Measurements from ENCODE around the gene PIWIL4. TPM values are rescaled to one million over a fixed set of nuclear protein-coding genes. Genes with fewer than 3 reads are reported as not detected.
A peak's percentile ranks its signal among the peaks of the same experiment; 100 is the strongest.
"Not testable (repeated sequence)": the region's sequence is repeated elsewhere in the genome, so short reads cannot be mapped to it uniquely, and the experiment has no call there.

Gene PIWIL4
- total RNA-seq, 1 donor from 2014 or later = 0.80 TPM

DNA sequence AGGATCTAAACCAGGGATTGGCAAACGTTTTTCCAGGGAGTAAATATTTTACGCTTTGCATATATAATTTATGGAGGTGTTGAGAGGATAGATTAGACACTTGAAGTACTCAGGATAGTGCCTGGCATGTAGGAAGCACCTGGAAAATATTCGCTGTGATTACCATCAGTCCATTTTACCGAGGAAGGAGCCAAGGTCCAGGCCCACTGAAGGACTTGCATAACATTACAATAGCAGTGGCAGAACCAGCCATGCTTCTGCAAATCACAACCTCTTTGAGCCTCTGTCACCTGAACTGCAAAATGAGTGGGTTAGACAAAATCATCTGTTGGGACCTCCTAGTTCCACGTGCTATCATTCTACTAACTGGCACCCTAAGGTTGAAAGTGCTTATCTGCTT lies 18.0 kb upstream of the PIWIL4 start:
- no peak for ATAC-seq

DNA sequence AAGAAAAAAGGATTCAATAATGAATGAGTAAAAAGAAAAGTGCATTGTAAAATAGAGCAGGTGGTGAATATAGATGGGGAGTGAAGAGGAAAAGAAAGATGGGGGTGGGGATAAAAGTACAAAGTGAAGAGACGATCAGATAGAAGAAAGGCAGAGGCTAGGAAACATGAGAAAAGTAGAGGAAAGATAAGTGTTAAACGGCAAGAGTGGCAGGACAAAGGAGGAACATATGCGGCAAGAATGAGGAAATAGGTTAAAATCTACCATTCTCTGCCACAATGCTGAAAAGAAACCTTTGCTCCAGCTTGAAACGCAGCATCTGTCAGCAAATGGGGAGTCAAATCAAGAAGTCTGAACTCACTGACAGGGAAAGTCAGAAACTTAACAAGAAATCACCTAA lies 16.7 kb upstream of the PIWIL4 start:
- ATAC-seq = no peak

- ATAC-seq = no peak
These were observed 13.2 kb upstream of the PIWIL4 start for GRCh38 chr11:94553938-94554337.

GRCh38 chr11:94555752-94556329 lies 11.3 kb upstream of the PIWIL4 start:
- not testable (repeated sequence) for ATAC-seq

GRCh38 chr11:94557421-94557820 lies 9.7 kb upstream of the PIWIL4 start:
- no peak for ATAC-seq

- no peak for ATAC-seq
These were observed 9.2 kb upstream of the PIWIL4 start for GRCh38 chr11:94557992-94558391.

DNA sequence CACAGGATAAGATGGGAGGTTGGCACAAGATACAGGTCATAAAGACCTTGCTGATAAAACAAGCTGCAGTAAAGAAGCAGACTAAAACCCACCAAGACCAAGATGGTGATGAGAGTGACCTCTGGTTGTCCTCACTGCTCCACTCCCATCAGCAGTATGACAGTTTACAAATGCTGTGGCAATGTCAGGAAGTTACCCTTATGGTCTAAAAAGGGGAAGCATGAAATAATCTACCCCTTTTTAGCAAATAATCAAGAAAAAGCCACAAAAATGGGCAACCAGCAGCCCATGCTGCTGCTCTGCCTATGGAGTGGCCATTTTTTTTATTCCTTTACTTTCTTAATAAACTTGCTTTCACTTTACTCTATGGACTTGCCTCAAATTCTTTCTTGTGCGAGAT lies 8.7 kb upstream of the PIWIL4 start:
- no peak for ATAC-seq

- ATAC-seq = no peak
These were observed 8.2 kb upstream of the PIWIL4 start for GRCh38 chr11:94558932-94559331.

DNA sequence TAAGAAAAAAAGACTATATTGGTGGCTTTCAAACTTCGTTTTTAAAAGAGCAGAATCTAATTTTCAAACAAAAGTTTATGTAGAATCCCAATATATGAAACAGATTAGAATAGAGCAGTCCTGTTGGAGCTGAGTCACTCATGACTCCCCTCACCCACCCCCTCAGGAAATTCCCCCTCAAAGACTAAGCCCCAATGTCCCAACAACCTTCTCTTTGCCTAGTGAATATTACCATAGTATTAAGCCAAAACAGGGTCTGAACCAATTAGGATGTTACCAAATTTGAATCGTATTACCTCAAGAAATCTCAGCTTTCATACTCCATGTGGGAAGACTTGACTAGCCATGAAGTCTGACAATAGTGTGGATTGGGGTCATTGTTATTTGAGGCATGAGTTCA lies 7.8 kb upstream of the PIWIL4 start:
- ATAC-seq = no peak

DNA sequence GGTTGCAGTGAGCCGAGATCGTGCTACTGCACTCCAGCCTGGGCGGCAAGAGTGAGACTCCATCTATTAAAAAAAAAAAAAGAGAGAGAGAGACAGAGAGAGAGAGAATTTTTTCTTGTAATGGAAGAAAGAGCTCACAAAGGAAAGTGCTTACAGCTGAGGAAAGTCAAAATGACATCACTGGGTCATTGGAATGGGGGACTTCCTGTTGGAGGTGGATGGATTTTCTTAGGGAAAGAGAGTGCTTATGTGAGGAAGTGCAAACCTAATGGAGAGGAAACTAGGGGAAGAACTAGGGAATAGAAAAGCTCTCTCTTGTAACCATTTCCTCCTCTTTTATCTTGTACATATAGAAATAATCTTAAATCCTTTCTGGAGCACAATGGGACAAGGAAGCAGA lies 6.3 kb upstream of the PIWIL4 start:
- no peak for ATAC-seq

- ATAC-seq = peak; percentile 91
These were observed 3.9 kb upstream of the PIWIL4 start for GRCh38 chr11:94563176-94563847.

- ATAC-seq = peak; percentile 11
These were observed 3.2 kb upstream of the PIWIL4 start for GRCh38 chr11:94563848-94564467.

DNA sequence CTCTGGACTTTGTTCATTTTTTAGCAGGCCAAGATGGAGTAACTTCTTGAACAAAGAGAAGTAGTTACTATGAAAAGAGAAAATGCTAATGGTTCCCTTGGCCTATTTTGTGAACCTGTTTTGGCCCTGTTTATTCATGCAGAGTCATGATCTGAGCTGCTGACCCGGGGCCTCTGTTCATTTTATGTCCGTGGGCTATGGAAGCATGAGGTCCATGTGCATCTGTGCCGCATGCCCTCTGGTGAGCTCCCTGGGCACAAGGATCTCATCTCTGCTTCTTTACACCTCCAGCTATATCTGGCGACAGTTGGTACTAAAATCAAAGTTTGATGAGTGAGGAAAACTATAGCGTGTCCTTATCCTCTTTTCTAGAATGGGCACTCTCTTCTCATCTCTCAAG lies 1.0 kb downstream of the PIWIL4 start:
- no peak for ATAC-seq

DNA sequence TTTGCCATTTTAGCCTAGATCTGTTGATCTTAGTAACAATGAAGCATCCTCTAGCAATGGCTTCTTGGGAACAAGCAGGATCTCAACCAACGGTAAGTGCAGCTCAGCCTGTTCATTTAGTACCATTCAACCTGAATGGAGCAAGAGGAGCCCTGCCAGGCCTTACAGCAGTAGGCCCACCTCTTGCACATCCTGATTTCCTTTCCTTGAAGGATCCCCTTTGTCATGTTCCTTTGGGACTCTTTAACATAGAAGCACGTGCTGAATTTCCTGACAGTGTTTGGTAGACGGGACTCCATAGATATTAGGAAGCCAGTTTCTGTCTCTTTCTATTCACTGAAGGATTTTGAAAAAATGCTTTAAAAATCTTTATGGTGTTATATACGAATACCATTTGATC lies 1.5 kb downstream of the PIWIL4 start:
- ATAC-seq = no peak

- ATAC-seq = not testable (repeated sequence)
These were observed 5.8 kb downstream of the PIWIL4 start for GRCh38 chr11:94572975-94573374.

DNA sequence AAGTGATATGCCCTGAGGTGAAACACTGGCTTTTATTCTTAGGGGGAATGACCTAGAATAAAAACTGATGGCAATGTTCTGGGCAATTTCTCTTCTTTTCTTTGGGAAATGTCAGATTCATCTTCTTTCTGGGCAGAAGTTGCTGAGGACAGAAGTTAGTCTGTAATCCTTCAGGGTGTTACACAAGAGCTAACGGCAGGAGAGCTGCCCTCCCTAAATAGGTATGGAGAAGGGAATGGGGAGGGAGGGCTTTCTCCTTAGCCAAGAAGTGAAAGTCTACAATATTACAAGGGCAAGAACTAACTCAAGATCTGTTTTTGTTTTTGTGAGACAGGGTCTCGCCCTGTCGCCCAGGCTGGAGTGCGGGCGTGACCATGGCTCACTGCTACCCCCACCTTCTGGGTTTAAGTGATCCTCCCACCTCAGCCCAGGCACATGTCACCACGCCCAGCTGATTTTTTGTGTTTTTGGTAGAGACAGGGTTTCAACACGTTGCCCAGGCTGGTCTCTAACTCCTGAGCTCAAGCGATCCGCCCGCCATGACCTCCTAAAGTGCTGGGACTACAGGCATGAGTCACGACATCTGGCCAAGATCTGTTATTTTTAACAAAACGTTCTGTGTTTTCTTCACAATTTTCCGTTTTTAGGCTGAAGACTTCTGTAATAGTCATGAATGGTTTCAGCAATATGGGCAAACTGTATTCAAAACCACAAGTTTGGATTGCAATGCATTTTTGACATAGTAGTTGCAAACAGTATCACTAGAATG lies 7.2 kb downstream of the PIWIL4 start:
- no peak for ATAC-seq

GRCh38 chr11:94576306-94576705 lies 9.1 kb downstream of the PIWIL4 start:
- ATAC-seq = no peak

DNA sequence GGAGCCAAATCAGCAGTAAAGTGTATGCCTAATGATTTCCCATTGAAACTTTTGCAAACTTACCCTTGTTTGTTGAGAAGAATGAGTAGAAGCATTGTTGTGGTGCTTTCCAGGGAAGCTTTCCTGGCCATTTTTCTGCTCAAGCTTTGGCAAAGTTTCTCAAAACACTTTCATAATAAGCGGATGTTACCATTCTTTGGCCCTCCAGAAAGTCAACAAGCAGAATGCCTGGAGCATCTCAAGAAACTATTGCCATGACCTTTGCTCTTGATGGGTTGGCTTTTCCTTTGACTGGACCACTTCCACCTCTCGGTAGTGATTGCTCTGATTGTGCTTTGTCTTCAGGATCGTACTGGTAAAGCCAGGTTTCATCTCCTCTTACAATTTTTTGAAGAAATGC lies 10.7 kb downstream of the PIWIL4 start:
- ATAC-seq = no peak

DNA sequence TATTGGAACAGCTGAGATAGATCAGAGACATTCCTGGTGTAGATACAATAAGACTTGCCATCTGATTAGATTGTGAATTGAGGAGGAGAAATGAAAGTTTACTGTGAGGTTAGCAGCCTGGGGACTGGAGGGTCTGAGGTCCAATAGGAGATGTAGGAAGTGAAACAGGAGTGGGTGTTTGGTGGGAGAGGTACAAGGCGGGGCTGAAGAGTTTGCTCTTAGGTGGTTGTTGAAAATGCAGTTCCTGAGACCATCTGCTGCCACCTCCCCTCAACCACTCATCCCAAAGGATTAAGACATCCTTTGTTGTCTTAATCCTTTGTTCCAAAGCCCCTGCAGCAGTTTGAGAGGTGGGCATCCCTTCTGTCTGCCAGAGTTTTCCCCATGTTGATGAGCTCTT lies 14.8 kb downstream of the PIWIL4 start:
- ATAC-seq = no peak

- no peak for ATAC-seq
These were observed 16.2 kb downstream of the PIWIL4 start for GRCh38 chr11:94583213-94583865.

GRCh38 chr11:94583866-94584500 lies 16.8 kb downstream of the PIWIL4 start:
- ATAC-seq = no peak

DNA sequence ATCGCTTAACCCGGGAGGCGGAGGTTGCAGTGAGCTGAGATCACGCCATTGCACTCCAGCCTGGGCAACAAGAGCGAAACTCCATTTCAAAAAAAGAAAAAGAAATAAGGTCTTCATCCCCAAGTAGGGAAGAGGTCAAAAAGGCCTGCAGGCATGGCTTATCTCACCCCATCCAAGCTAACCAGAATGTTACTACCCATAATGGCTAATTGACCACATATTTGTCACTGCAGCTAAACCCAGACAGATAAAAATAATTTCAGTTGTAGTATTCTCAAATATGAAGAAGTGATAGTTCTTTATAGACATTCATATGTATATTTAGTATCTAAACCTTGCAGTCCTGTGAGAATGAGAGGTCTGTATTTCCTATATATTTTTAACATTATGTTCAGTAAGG lies 17.8 kb downstream of the PIWIL4 start:
- ATAC-seq = no peak

GRCh38 chr11:94585399-94585798 lies 18.2 kb downstream of the PIWIL4 start:
- no peak for ATAC-seq
